H9 (cell line): ENCODE results near the gene FDPS. TPM values are rescaled to one million over a fixed set of nuclear protein-coding genes. Genes with fewer than 3 reads are reported as not detected.

Source experiments
- DNase-seq: peaks from one replicate; pipeline ENCODE4 v3.0.0-alpha.2; 2017
- H2AFZ ChIP-seq: one replicate; pipeline ENCODE4 v1.6.1; 2013; ENCODE audit warnings: mild to moderate bottlenecking, low read length, control low read depth, moderate library complexity
- H2AK5ac ChIP-seq: 2 replicates; pipeline ENCODE4 v1.6.1; 2013; ENCODE audit warnings: low read length, control low read depth, mixed read lengths; ENCODE audit not compliant: insufficient read length
- H2BK120ac ChIP-seq: one replicate; pipeline ENCODE4 v1.6.1; 2013; ENCODE audit warnings: low read depth, mild to moderate bottlenecking, low read length, control low read depth, inconsistent platforms; ENCODE audit not compliant: poor library complexity, severe bottlenecking
- H2BK12ac ChIP-seq: 2 replicates; pipeline ENCODE4 v1.6.1; 2013; ENCODE audit warnings: low read length, control low read depth, mixed read lengths, low read depth; ENCODE audit not compliant: insufficient read length
- H2BK15ac ChIP-seq: 2 replicates; pipeline ENCODE4 v1.6.1; 2013; ENCODE audit warnings: low read depth, low read length, control low read depth
- H2BK20ac ChIP-seq: one replicate; pipeline ENCODE4 v1.6.1; 2013; ENCODE audit warnings: low read depth, mild to moderate bottlenecking, low read length, control low read depth, inconsistent platforms; ENCODE audit not compliant: poor library complexity, severe bottlenecking
- H2BK5ac ChIP-seq: 2 replicates; pipeline ENCODE4 v1.6.1; 2013; ENCODE audit warnings: low read length, control low read depth, mixed read lengths; ENCODE audit not compliant: insufficient read length
- H3K14ac ChIP-seq: 2 replicates; pipeline ENCODE4 v1.6.1; 2013; ENCODE audit warnings: low read length, control low read depth; ENCODE audit not compliant: insufficient read depth
- H3K18ac ChIP-seq: 2 replicates; pipeline ENCODE4 v1.6.1; 2013; ENCODE audit warnings: low read depth, mild to moderate bottlenecking, mixed read lengths, low read length, control low read depth; ENCODE audit not compliant: insufficient read length
- H3K23ac ChIP-seq: 2 replicates; pipeline ENCODE4 v1.6.1; 2013; ENCODE audit warnings: low read length, control low read depth, mixed read lengths, low read depth; ENCODE audit not compliant: insufficient read length
- H3K23me2 ChIP-seq: 2 replicates; pipeline ENCODE4 v1.6.1; 2013; ENCODE audit warnings: low read depth, mild to moderate bottlenecking, mixed read lengths, low read length, control low read depth; ENCODE audit not compliant: insufficient read length, poor library complexity, severe bottlenecking
- H3K27ac ChIP-seq: 2 replicates; pipeline ENCODE4 v1.5.1; 2013; ENCODE audit warnings: low read length, control low read depth, mixed read lengths, low read depth; ENCODE audit not compliant: insufficient read length
- H3K27me3 ChIP-seq: 2 replicates; pipeline ENCODE4 v1.6.1; 2013; ENCODE audit warnings: low read length, control low read depth, inconsistent platforms; ENCODE audit not compliant: insufficient read depth
- H3K4ac ChIP-seq: 2 replicates; pipeline ENCODE4 v1.6.1; 2013; ENCODE audit warnings: low read depth, mild to moderate bottlenecking, control low read depth, inconsistent platforms, low read length, moderate library complexity
- H3K4me1 ChIP-seq: 2 replicates; pipeline ENCODE4 v1.6.1; 2013; ENCODE audit warnings: low read length, control low read depth, inconsistent platforms; ENCODE audit not compliant: insufficient read depth
- H3K4me2 ChIP-seq: 2 replicates; pipeline ENCODE4 v1.6.1; 2013; ENCODE audit warnings: low read length, control low read depth, mixed read lengths; ENCODE audit not compliant: insufficient read length, insufficient read depth
- H3K56ac ChIP-seq: 2 replicates; pipeline ENCODE4 v1.6.1; 2013; ENCODE audit warnings: low read depth, mild to moderate bottlenecking, mixed read lengths, low read length, control low read depth; ENCODE audit not compliant: insufficient read length
- H3K79me1 ChIP-seq: 2 replicates; pipeline ENCODE4 v1.6.1; 2013; ENCODE audit warnings: low read depth, mild to moderate bottlenecking, moderate library complexity, low read length, control low read depth, inconsistent platforms; ENCODE audit not compliant: insufficient read depth, poor library complexity, severe bottlenecking
- H3K79me2 ChIP-seq: 2 replicates; pipeline ENCODE4 v1.6.1; 2013; ENCODE audit warnings: low read length, control low read depth, inconsistent platforms; ENCODE audit not compliant: insufficient read depth
- H3K9ac ChIP-seq: 2 replicates; pipeline ENCODE4 v1.6.1; 2013; ENCODE audit warnings: low read length, control low read depth, mixed read lengths; ENCODE audit not compliant: insufficient read length; ENCODE audit errors: extremely low read depth
- H3K9me3 ChIP-seq: one replicate; pipeline ENCODE4 v1.6.1; 2013; ENCODE audit warnings: low read depth, low read length, inconsistent platforms; ENCODE audit not compliant: control insufficient read depth
- H3T11ph ChIP-seq: one replicate; pipeline ENCODE4 v1.6.1; 2013; ENCODE audit warnings: mild to moderate bottlenecking, low read length, control low read depth, inconsistent platforms
- H4K20me1 ChIP-seq: one replicate; pipeline ENCODE4 v1.6.1; 2013; ENCODE audit not compliant: control insufficient read depth, insufficient read length, insufficient read depth
- H4K5ac ChIP-seq: 2 replicates; pipeline ENCODE4 v1.6.1; 2013; ENCODE audit warnings: low read depth, mild to moderate bottlenecking, mixed read lengths, low read length, control low read depth; ENCODE audit not compliant: insufficient read length
- H4K8ac ChIP-seq: replicated peaks from 2 replicates; pipeline ENCODE4 v1.6.1; 2013; ENCODE audit warnings: low read length, control low read depth, mixed read lengths, low read depth; ENCODE audit not compliant: insufficient read length
- H4K91ac ChIP-seq: 2 replicates; pipeline ENCODE4 v1.6.1; 2013; ENCODE audit warnings: low read depth, mild to moderate bottlenecking, moderate library complexity, mixed read lengths, low read length, control low read depth; ENCODE audit not compliant: insufficient read length
- H3K27ac Mint-ChIP-seq, 3 experiments: 2 replicates in 2 of 3; 3 replicates in 1 of 3; pipeline ENCODE4 v1.8.0; 2020 to 2021; ENCODE audit warnings: mixed read lengths in 3 of 3, mild to moderate bottlenecking in 1 of 3, moderate library complexity in 1 of 3
- H3K27me3 Mint-ChIP-seq: 2 replicates; pipeline ENCODE4 v1.8.0; 2021; ENCODE audit warnings: low read depth, mild to moderate bottlenecking, moderate library complexity, mixed read lengths
- H3K36me3 Mint-ChIP-seq, 3 experiments: 2 replicates in 2 of 3; 3 replicates in 1 of 3; pipeline ENCODE4 v1.8.0; 2020 to 2021; ENCODE audit warnings: low read depth in 3 of 3, mixed read lengths in 3 of 3; ENCODE audit not compliant: insufficient read depth in 1 of 3
- H3K4me1 Mint-ChIP-seq, 2 experiments: 2 replicates each; pipeline ENCODE4 v1.8.0; 2020; ENCODE audit warnings: mixed read lengths in 2 of 2
- H3K4me3 Mint-ChIP-seq, 2 experiments: 2 replicates in 1 of 2; 3 replicates in 1 of 2; pipeline ENCODE4 v1.8.0; 2020 to 2021; ENCODE audit warnings: mild to moderate bottlenecking in 2 of 2, mixed read lengths in 2 of 2, moderate library complexity in 1 of 2
- H3K9me3 Mint-ChIP-seq, 2 experiments: 2 replicates in 1 of 2; 3 replicates in 1 of 2; pipeline ENCODE4 v1.8.0; 2020; ENCODE audit warnings: mild to moderate bottlenecking in 2 of 2, mixed read lengths in 2 of 2, moderate library complexity in 1 of 2
- WGBS: extraction: QIAGEN DNeasy Blood & Tissue Kit; methylation state at CpG from one replicate; pipeline ENCODE4 v1.1.7; 2013; ENCODE audit warnings: missing lambda C conversion rate, low lambda C conversion rate, mixed read lengths; ENCODE audit not compliant: insufficient read length; ENCODE audit errors: extremely low coverage; 5-methylcytosine and 5-hydroxymethylcytosine counted together
- total RNA-seq: library from RNA; stranded (reverse); gene quantifications from 2 replicates; pipeline ENCODE4 v1.2.1, GENCODE V29; 2021
- TF ChIP-seq, protein P1 (sequence below): fragments of 200-600 bp; sonication (generic); conservative IDR thresholded peaks from 3 replicates; pipeline ENCODE4 v1.8.0; 2021; ENCODE audit warnings: antibody characterized with exemption, mild to moderate bottlenecking

FDPS gene
- total RNA-seq, 1 experiment from 2014 or later = 273 TPM

DNA sequence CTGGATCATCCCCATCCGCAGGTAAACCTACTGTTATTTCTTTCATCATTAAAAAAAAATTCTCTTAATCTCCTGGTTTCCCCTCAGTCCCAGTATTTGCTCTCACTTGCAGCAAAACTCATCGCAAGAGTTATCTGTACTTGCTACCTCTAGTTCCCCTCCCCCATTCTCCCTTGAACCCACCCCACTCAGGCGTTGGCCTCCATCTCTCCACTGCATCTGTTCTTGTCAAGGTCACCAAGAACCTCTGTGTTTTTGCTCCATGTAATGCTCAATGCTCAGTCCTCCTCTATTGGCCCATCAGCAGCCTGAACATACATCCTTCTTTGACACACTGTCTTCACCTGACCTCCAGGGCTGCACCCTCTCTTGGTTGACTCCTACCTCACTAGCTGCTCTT, 12.0 kb upstream of the FDPS start:
- Histone ChIP-seq H3K23me2 (peaks cover 12% of the 10 kb centered on the region), H2BK15ac (no peak overlapping the region), H2BK20ac (no peak overlapping the region), H3K27ac (no peak overlapping the region), H3K9ac (no peak overlapping the region), H3T11ph (no peak overlapping the region), H3K14ac (no peak overlapping the region), H3K79me1 (no peaks in the 10 kb centered on the region), H3K27me3 (no peaks in the 10 kb centered on the region; the same call in 1 of the 2 replicates), H2BK120ac (no peak overlapping the region), H3K56ac (no peak overlapping the region), H2BK12ac (no peak overlapping the region), H3K79me2 (no peaks in the 10 kb centered on the region), H2AK5ac (no peak overlapping the region), H2AFZ (no peak overlapping the region), H2BK5ac (no peak overlapping the region), H3K4ac (no peak overlapping the region), H3K18ac (no peak overlapping the region), H3K4me1 (no peaks in the 10 kb centered on the region; the same call in 1 of the 2 replicates), H4K8ac (no peak overlapping the region), H4K5ac (no peak overlapping the region), H3K9me3 (no peaks in the 10 kb centered on the region), H4K20me1 (no peaks in the 10 kb centered on the region), H3K23ac (no peak overlapping the region), H3K4me2 (no peak overlapping the region), H4K91ac (no peak overlapping the region)
- TF ChIP-seq, protein P1, sequence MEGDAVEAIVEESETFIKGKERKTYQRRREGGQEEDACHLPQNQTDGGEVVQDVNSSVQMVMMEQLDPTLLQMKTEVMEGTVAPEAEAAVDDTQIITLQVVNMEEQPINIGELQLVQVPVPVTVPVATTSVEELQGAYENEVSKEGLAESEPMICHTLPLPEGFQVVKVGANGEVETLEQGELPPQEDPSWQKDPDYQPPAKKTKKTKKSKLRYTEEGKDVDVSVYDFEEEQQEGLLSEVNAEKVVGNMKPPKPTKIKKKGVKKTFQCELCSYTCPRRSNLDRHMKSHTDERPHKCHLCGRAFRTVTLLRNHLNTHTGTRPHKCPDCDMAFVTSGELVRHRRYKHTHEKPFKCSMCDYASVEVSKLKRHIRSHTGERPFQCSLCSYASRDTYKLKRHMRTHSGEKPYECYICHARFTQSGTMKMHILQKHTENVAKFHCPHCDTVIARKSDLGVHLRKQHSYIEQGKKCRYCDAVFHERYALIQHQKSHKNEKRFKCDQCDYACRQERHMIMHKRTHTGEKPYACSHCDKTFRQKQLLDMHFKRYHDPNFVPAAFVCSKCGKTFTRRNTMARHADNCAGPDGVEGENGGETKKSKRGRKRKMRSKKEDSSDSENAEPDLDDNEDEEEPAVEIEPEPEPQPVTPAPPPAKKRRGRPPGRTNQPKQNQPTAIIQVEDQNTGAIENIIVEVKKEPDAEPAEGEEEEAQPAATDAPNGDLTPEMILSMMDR = no peak
- peaks cover 18% of the 10 kb centered on the region for H3K27me3 Mint-ChIP-seq
- no peaks in the 10 kb centered on the region; a peak in 1 of 5 replicates for H3K9me3 Mint-ChIP-seq
- no peaks in the 10 kb centered on the region for H3K36me3 Mint-ChIP-seq
- DNase-seq = no peak
- peaks cover 14 to 29% of the 10 kb centered on the region in 2 experiments for H3K4me1 Mint-ChIP-seq
- WGBS = no CpG with 5 or more reads among the region's 3 CpGs
- peak overlapping the region in 1 of 3 experiments; percentile 7; a peak in 1 of 7 replicates for H3K27ac Mint-ChIP-seq
- H3K4me3 Mint-ChIP-seq = no peak overlapping the region
